ENCODE measurements around the gene RSPH6A. TPM values are rescaled to one million over a fixed set of nuclear protein-coding genes. Genes with fewer than 3 reads are reported as not detected.

Gene RSPH6A
- total RNA-seq, 1 donor from 2014 or later = not detected

- Histone ChIP-seq H3K4me3 (ENCODE audit: low read depth, low read length) (no peak overlapping the region), H3K36me3 (ENCODE audit: control insufficient read depth, insufficient read depth, low read length) (no peaks in the 10 kb centered on the region), H3K27me3 (ENCODE audit: control insufficient read depth, insufficient read depth, low read length) (no peaks in the 10 kb centered on the region)
- TF ChIP-seq CTCF (IDR thresholded peaks at IDR 0.05; ENCODE audit: insufficient read depth, low read length, poor library complexity, severe bottlenecking) = no peak
- no peak for DNase-seq (ENCODE audit: low read depth)
These were observed 835 bp downstream of the RSPH6A start for GRCh38 chr19:45814166-45814780.

- no peak for TF ChIP-seq CTCF (IDR thresholded peaks at IDR 0.05; ENCODE audit: insufficient read depth, low read length, poor library complexity, severe bottlenecking)
- DNase-seq (ENCODE audit: low read depth) = no peak
- H3K4me3 ChIP-seq (ENCODE audit: low read depth, low read length) = no peak overlapping the region
- H3K36me3 ChIP-seq (ENCODE audit: control insufficient read depth, insufficient read depth, low read length) = no peaks in the 10 kb centered on the region
- H3K27me3 ChIP-seq (ENCODE audit: control insufficient read depth, insufficient read depth, low read length) = no peaks in the 10 kb centered on the region
These were observed 2.8 kb downstream of the RSPH6A start for GRCh38 chr19:45812297-45812696.

GRCh38 chr19:45809643-45810159 is 5.4 kb downstream of the RSPH6A start:
- peak; percentile 70 for DNase-seq (ENCODE audit: low read depth)
- TF ChIP-seq CTCF (IDR thresholded peaks at IDR 0.05; ENCODE audit: insufficient read depth, low read length, poor library complexity, severe bottlenecking) = no peak
- no peak overlapping the region for H3K4me3 ChIP-seq (ENCODE audit: low read depth, low read length)

GRCh38 chr19:45805719-45806118 is 9.4 kb downstream of the RSPH6A start:
- peaks cover 2% of the 10 kb centered on the region for H3K27me3 ChIP-seq (ENCODE audit: control insufficient read depth, insufficient read depth, low read length)
- no peak overlapping the region for H3K4me3 ChIP-seq (ENCODE audit: low read depth, low read length)
- DNase-seq (ENCODE audit: low read depth) = no peak
- no peak for TF ChIP-seq CTCF (IDR thresholded peaks at IDR 0.05; ENCODE audit: insufficient read depth, low read length, poor library complexity, severe bottlenecking)
- no peaks in the 10 kb centered on the region for H3K36me3 ChIP-seq (ENCODE audit: control insufficient read depth, insufficient read depth, low read length)

More at GRCh38 chr19:45809643-45810159, 5.4 kb downstream of the RSPH6A start:
- no peaks in the 10 kb centered on the region for H3K36me3 ChIP-seq (ENCODE audit: control insufficient read depth, insufficient read depth, low read length)
- no peaks in the 10 kb centered on the region for H3K27me3 ChIP-seq (ENCODE audit: control insufficient read depth, insufficient read depth, low read length)

- Histone ChIP-seq H3K4me3 (ENCODE audit: low read depth, low read length) (no peak overlapping the region), H3K36me3 (ENCODE audit: control insufficient read depth, insufficient read depth, low read length) (no peaks in the 10 kb centered on the region), H3K27me3 (ENCODE audit: control insufficient read depth, insufficient read depth, low read length) (peaks cover 2% of the 10 kb centered on the region)
- TF ChIP-seq CTCF (IDR thresholded peaks at IDR 0.05; ENCODE audit: insufficient read depth, low read length, poor library complexity, severe bottlenecking) = no peak
- no peak for DNase-seq (ENCODE audit: low read depth)
These were observed 10.2 kb downstream of the RSPH6A start for GRCh38 chr19:45804959-45805230.
